Stomach (tissue), 9 donors: ENCODE measurements around the gene PLPP4. TPM values are rescaled to one million over a fixed set of nuclear protein-coding genes. Genes with fewer than 3 reads are reported as not detected.

Experiments used
- DNase-seq, 2 donors: peaks; one replicate each; pipeline versions ENCODE4 v3.0.0 to v3.0.0-alpha.2; 2013 to 2019
- H3K27ac ChIP-seq, 5 donors: fragments of 200-600 bp in 4 of 5; sonication (generic) in 4 of 5; one replicate each; pipeline ENCODE4 v1.5.1; 2013 to 2019; ENCODE audit warnings: mild to moderate bottlenecking in 1 of 5, moderate library complexity in 1 of 5
- H3K27me3 ChIP-seq, 3 donors: fragments of 200-600 bp; sonication (generic); one replicate each; pipeline ENCODE4 v1.5.1; 2017 to 2019; ENCODE audit warnings: mixed run types in 1 of 3
- H3K36me3 ChIP-seq, 4 donors: fragments of 200-600 bp; sonication (generic); 1 replicate in 3 of 4; 2 replicates in 1 of 4; pipeline ENCODE4 v1.5.1; 2016 to 2019
- H3K4me1 ChIP-seq, 4 donors: fragments of 200-600 bp; sonication (generic); one replicate each; pipeline ENCODE4 v1.5.1; 2016 to 2019
- H3K4me3 ChIP-seq, 4 donors: fragments of 200-600 bp; sonication (generic) in 3 of 4; one replicate each; pipeline ENCODE4 v1.5.1; 2016 to 2019; ENCODE audit warnings: mild to moderate bottlenecking in 1 of 4
- H3K9me3 ChIP-seq, 4 donors: fragments of 200-600 bp; sonication (generic); one replicate each; pipeline ENCODE4 v1.5.1; 2016 to 2019
- EP300 ChIP-seq: sonication (generic); formaldehyde crosslinking; IDR thresholded peaks from one replicate; pipeline ENCODE4 v1.6.1; 2017; ENCODE audit warnings: antibody characterized with exemption
- POLR2A ChIP-seq, 4 donors: fragments of 450-650 bp; IDR thresholded peaks; one replicate each; pipeline ENCODE4 v1.6.1; 2016; ENCODE audit warnings: antibody characterized with exemption in 4 of 4, control low read depth in 2 of 4, mild to moderate bottlenecking in 1 of 4, moderate library complexity in 1 of 4
- POLR2AphosphoS5 ChIP-seq, 3 donors: sonication (generic); formaldehyde crosslinking; IDR thresholded peaks; one replicate each; pipeline ENCODE4 v1.6.1; 2016; ENCODE audit warnings: antibody characterized with exemption in 3 of 3
- WGBS, 5 donors: extraction: QIAGEN DNeasy Blood & Tissue Kit in 3 of 5; methylation state at CpG; one replicate each; pipeline versions ENCODE4 v1.1.5 to v1.1.7; 2013 to 2018; 5-methylcytosine and 5-hydroxymethylcytosine counted together
- intact Hi-C: fragments of 100-400 bp; cut with DNase I; formaldehyde crosslinking; loops from one replicate; pipeline ENCODE4 v1.15.1; 2023; ENCODE audit warnings: low total_unique reads
- polyA plus RNA-seq, 3 donors: library from polyadenylated mRNA; stranded (reverse); fragments of 200-250 nt; gene quantifications; one replicate each; pipeline ENCODE4 v1.2.3, GENCODE V29; 2013
- total RNA-seq, 5 donors: library from RNA; depleted of rRNA; stranded (reverse); fragments of >200 nt; gene quantifications; one replicate each; pipeline versions ENCODE4 v1.1.0 to v1.2.3, GENCODE V29; 2014 to 2016
- TF ChIP-seq, protein P1 (sequence below), 7 experiments: fragments of 450-650 bp in 4 of 7; fragments of 200-600 bp in 3 of 7; sonication (generic) in 3 of 7; IDR thresholded peaks; one replicate each; pipeline ENCODE4 v1.5.1; 2016 to 2019; ENCODE audit warnings: antibody characterized with exemption in 7 of 7, control low read depth in 2 of 7, mild to moderate bottlenecking in 1 of 7
- donor health status: healthy with polysubstance abuse.
- donor health status: Bipolar disorder and iron deficiency.
- donor health status: healthy.

PLPP4 gene
- total and polyA plus RNA-seq, 8 donors = not detected

GRCh38 chr10:120420421-120420820 lies 36.6 kb upstream of the PLPP4 start:
- H3K9me3 ChIP-seq = no peaks in the 10 kb centered on the region
- TF ChIP-seq, protein P1, sequence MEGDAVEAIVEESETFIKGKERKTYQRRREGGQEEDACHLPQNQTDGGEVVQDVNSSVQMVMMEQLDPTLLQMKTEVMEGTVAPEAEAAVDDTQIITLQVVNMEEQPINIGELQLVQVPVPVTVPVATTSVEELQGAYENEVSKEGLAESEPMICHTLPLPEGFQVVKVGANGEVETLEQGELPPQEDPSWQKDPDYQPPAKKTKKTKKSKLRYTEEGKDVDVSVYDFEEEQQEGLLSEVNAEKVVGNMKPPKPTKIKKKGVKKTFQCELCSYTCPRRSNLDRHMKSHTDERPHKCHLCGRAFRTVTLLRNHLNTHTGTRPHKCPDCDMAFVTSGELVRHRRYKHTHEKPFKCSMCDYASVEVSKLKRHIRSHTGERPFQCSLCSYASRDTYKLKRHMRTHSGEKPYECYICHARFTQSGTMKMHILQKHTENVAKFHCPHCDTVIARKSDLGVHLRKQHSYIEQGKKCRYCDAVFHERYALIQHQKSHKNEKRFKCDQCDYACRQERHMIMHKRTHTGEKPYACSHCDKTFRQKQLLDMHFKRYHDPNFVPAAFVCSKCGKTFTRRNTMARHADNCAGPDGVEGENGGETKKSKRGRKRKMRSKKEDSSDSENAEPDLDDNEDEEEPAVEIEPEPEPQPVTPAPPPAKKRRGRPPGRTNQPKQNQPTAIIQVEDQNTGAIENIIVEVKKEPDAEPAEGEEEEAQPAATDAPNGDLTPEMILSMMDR (IDR thresholded peaks at IDR 0.05) = no peak
- no peak for TF ChIP-seq EP300
- no peak for TF ChIP-seq POLR2A (IDR thresholded peaks at IDR 0.05)
- TF ChIP-seq POLR2AphosphoS5 (IDR thresholded peaks at IDR 0.05) = no peak
- no peaks in the 10 kb centered on the region for H3K4me1 ChIP-seq
- intact Hi-C loops = loop anchor here (10.0 kb wide), 1 partner anchor 314 kb away; no protein-coding TSS in a partner anchor
- H3K36me3 ChIP-seq = no peaks in the 10 kb centered on the region
- no peak overlapping the region for H3K4me3 ChIP-seq
- H3K27me3 ChIP-seq = no peaks in the 10 kb centered on the region
- WGBS, 5 donors = 53 to 75% (median 63%) methylated on average over 5 of the region's 5 CpGs
- no peak for DNase-seq
- no peak overlapping the region for H3K27ac ChIP-seq

GRCh38 chr10:120421250-120421649 lies 35.8 kb upstream of the PLPP4 start:
- no peak for DNase-seq
- H3K27ac ChIP-seq = no peak overlapping the region
- no peaks in the 10 kb centered on the region for H3K36me3 ChIP-seq
- H3K9me3 ChIP-seq = no peaks in the 10 kb centered on the region
- intact Hi-C loops = loop anchor here (10.0 kb wide), 1 partner anchor 314 kb away; no protein-coding TSS in a partner anchor
- no peak overlapping the region for H3K4me3 ChIP-seq
- H3K27me3 ChIP-seq = no peaks in the 10 kb centered on the region
- no peaks in the 10 kb centered on the region for H3K4me1 ChIP-seq
- no peak for TF ChIP-seq POLR2A (IDR thresholded peaks at IDR 0.05)
- TF ChIP-seq EP300 = no peak
- no peak for TF ChIP-seq POLR2AphosphoS5 (IDR thresholded peaks at IDR 0.05)
- TF ChIP-seq, protein P1 (IDR thresholded peaks at IDR 0.05) = no peak
- WGBS, 5 donors = 23 to 44% (median 29%) methylated on average over 2 of the region's 2 CpGs

DNA sequence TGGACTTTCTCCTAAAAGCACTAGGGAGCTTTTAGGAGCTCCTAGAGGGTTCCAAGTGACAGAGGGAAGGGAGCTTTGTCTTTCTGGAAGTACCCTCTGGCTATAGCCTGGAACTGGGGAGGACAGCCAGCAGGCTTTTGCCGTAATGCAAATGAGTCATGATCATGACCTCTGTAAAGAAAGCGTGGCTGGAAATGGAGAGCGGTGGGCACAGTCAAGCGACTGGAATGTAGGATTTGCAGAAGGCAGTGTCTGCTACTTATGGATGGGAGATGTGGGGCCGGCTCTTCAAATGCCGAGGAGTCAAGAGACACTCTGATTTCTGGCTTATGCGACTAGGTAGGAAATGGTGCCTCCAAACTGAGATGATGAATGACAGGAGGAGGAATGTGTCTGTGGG lies 34.6 kb upstream of the PLPP4 start:
- H3K4me1 ChIP-seq = no peaks in the 10 kb centered on the region
- no peaks in the 10 kb centered on the region for H3K36me3 ChIP-seq
- no peaks in the 10 kb centered on the region for H3K9me3 ChIP-seq
- 75 to 87% (median 82%) methylated on average over 7 of the region's 7 CpGs for WGBS, 5 donors
- H3K4me3 ChIP-seq = no peak overlapping the region
- no peaks in the 10 kb centered on the region for H3K27me3 ChIP-seq
- no peak for TF ChIP-seq POLR2A (IDR thresholded peaks at IDR 0.05)
- TF ChIP-seq EP300 = no peak
- TF ChIP-seq POLR2AphosphoS5 (IDR thresholded peaks at IDR 0.05) = no peak
- TF ChIP-seq, protein P1 (IDR thresholded peaks at IDR 0.05) = no peak
- DNase-seq = no peak
- intact Hi-C loops = loop anchor here (10.0 kb wide), 1 partner anchor 312 kb away; no protein-coding TSS in a partner anchor
- H3K27ac ChIP-seq = no peak overlapping the region

- intact Hi-C loops = loop anchor here (10.0 kb wide), 1 partner anchor 311 kb away; no protein-coding TSS in a partner anchor
- DNase-seq = peak; percentile 53 to 71
- H3K9me3 ChIP-seq = no peaks in the 10 kb centered on the region
- no peaks in the 10 kb centered on the region for H3K36me3 ChIP-seq
- H3K27me3 ChIP-seq = no peaks in the 10 kb centered on the region
- H3K27ac ChIP-seq = no peak overlapping the region
- WGBS, 5 donors = 62 to 67% (median 63%) methylated on average over 8 of the region's 8 CpGs
- TF ChIP-seq EP300 = no peak
- TF ChIP-seq, protein P1 (IDR thresholded peaks at IDR 0.05) = peak in 5 of 7 experiments; percentile 54 to 86 (median 63)
- no peak for TF ChIP-seq POLR2AphosphoS5 (IDR thresholded peaks at IDR 0.05)
- TF ChIP-seq POLR2A (IDR thresholded peaks at IDR 0.05) = no peak
- no peak overlapping the region for H3K4me3 ChIP-seq
- H3K4me1 ChIP-seq = no peaks in the 10 kb centered on the region
Observed at GRCh38 chr10:120423431-120424197, 33.4 kb upstream of the PLPP4 start.
